Measurements from ENCODE around the gene TSTD1. TPM values are rescaled to one million over a fixed set of nuclear protein-coding genes. Genes with fewer than 3 reads are reported as not detected.

The TSTD1 gene
- total RNA-seq, 1 experiment from 2014 or later: 74.5 TPM

- TF ChIP-seq MLX (CRISPR knock-in tag; IDR thresholded peaks at IDR 0.05) (no peak), FOXP1 (CRISPR knock-in tag; IDR thresholded peaks at IDR 0.05; ENCODE audit: borderline replicate concordance) (no peak), ZNF219 (CRISPR knock-in tag; IDR thresholded peaks at IDR 0.05; ENCODE audit: borderline replicate concordance) (no peak), USF2 (CRISPR knock-in tag; IDR thresholded peaks at IDR 0.05) (no peak), FOXP4 (CRISPR knock-in tag; IDR thresholded peaks at IDR 0.05) (no peak)
- TF ChIP-seq, protein P1, sequence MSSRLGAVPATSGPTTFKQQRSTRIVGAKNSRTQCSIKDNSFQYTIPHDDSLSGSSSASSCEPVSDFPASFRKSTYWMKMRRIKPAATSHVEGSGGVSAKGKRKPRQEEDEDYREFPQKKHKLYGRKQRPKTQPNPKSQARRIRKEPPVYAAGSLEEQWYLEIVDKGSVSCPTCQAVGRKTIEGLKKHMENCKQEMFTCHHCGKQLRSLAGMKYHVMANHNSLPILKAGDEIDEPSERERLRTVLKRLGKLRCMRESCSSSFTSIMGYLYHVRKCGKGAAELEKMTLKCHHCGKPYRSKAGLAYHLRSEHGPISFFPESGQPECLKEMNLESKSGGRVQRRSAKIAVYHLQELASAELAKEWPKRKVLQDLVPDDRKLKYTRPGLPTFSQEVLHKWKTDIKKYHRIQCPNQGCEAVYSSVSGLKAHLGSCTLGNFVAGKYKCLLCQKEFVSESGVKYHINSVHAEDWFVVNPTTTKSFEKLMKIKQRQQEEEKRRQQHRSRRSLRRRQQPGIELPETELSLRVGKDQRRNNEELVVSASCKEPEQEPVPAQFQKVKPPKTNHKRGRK (CRISPR knock-in tag; IDR thresholded peaks at IDR 0.05; ENCODE audit: borderline replicate concordance): no peak
- TF ChIP-seq, protein P2, sequence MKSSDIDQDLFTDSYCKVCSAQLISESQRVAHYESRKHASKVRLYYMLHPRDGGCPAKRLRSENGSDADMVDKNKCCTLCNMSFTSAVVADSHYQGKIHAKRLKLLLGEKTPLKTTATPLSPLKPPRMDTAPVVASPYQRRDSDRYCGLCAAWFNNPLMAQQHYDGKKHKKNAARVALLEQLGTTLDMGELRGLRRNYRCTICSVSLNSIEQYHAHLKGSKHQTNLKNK (CRISPR knock-in tag; IDR thresholded peaks at IDR 0.05): no peak
Measured at GRCh38 chr1:161076410-161076809, 37.6 kb upstream of the TSTD1 start (continued).

DNA sequence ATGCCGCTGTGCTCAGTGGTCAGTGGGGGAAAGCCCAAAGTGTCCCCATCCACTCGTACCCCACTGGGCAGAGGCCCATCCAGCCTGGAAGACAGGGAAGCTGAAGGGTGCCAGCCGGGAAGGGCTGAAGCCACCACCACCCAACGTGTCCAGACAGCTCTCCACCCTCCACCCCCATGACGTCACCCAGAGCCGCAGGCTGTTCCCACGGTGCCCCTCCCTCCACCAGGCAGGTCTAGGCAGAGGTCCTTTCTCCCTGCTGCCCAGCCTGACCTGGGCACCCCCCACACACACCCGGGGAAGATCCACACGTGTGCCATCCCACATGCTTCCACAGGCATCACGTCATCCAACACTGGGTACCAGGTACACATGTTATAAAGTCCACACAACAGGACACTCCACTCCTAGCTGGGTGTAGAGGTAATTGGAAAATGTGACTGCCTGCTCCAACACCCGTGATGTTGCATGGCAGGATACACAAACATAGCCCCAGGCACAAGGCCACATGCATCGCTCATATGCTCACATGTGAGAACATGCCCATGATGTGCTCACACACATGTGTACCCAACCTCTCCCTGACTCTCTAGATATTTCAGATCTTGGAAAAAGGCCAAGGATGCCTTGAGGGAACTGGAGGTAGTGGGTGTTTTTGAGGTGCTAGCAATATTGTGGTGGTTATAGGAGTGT, 36.1 kb upstream of the TSTD1 start:
- DNase-seq (ENCODE audit: low spot score) (no peak), ATAC-seq (no peak)
- H3K9me3 Mint-ChIP-seq: no peaks in the 10 kb centered on the region
- TF ChIP-seq ESRRA (CRISPR knock-in tag; IDR thresholded peaks at IDR 0.05; ENCODE audit: borderline replicate concordance): peak; percentile 42; the same call in 1 of the 2 replicates
- TF ChIP-seq, protein P3, sequence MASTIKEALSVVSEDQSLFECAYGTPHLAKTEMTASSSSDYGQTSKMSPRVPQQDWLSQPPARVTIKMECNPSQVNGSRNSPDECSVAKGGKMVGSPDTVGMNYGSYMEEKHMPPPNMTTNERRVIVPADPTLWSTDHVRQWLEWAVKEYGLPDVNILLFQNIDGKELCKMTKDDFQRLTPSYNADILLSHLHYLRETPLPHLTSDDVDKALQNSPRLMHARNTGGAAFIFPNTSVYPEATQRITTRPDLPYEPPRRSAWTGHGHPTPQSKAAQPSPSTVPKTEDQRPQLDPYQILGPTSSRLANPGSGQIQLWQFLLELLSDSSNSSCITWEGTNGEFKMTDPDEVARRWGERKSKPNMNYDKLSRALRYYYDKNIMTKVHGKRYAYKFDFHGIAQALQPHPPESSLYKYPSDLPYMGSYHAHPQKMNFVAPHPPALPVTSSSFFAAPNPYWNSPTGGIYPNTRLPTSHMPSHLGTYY (CRISPR knock-in tag; IDR thresholded peaks at IDR 0.05): no peak
- 0 out of 2 replicates have a peak, but pooled peaks have one; percentile 12 for TF ChIP-seq GABPB1 (CRISPR knock-in tag; IDR thresholded peaks at IDR 0.05)
- ChIA-PET CTCF (no interaction called here), POLR2A (no interaction called here)
- H3K4me1 Mint-ChIP-seq: peaks cover 7% of the 10 kb centered on the region
- H3K27me3 Mint-ChIP-seq (ENCODE audit: low read depth): no peaks in the 10 kb centered on the region
- H3K36me3 Mint-ChIP-seq: no peaks in the 10 kb centered on the region
- peak overlapping the region; percentile 60; the same call in 1 of the 2 replicates for H3K27ac Mint-ChIP-seq
- no peak overlapping the region for H3K4me3 Mint-ChIP-seq

GRCh38 chr1:161073474-161074121, 34.8 kb upstream of the TSTD1 start:
- H3K4me1 Mint-ChIP-seq: peaks cover 15% of the 10 kb centered on the region
- no peaks in the 10 kb centered on the region for H3K36me3 Mint-ChIP-seq
- no peak overlapping the region; the same call in 1 of the 2 replicates for H3K27ac Mint-ChIP-seq
- ChIA-PET POLR2A (no interaction called here), CTCF (interaction anchor here (0.6 to 0.9 kb wide), 3 partner anchors 16 to 119 kb away, joined by 3 to 5 read pairs (median 3); partner anchors contain the start of genes ITLN2 and NECTIN4)
- no peaks in the 10 kb centered on the region for H3K27me3 Mint-ChIP-seq (ENCODE audit: low read depth)
- no peak overlapping the region for H3K4me3 Mint-ChIP-seq
- no peaks in the 10 kb centered on the region for H3K9me3 Mint-ChIP-seq
- no peak for DNase-seq (ENCODE audit: low spot score)
- ATAC-seq: peak; percentile 47
- no peak for TF ChIP-seq ZNF232 (CRISPR knock-in tag; IDR thresholded peaks at IDR 0.05)
- TF ChIP-seq SP1 (CRISPR knock-in tag; conservative IDR thresholded peaks at IDR 0.05): no peak
- no peak for TF ChIP-seq RELA (CRISPR knock-in tag; IDR thresholded peaks at IDR 0.05; ENCODE audit: borderline replicate concordance)
- no peak for TF ChIP-seq E2F5 (CRISPR knock-in tag; IDR thresholded peaks at IDR 0.05)
- TF ChIP-seq, protein P4, sequence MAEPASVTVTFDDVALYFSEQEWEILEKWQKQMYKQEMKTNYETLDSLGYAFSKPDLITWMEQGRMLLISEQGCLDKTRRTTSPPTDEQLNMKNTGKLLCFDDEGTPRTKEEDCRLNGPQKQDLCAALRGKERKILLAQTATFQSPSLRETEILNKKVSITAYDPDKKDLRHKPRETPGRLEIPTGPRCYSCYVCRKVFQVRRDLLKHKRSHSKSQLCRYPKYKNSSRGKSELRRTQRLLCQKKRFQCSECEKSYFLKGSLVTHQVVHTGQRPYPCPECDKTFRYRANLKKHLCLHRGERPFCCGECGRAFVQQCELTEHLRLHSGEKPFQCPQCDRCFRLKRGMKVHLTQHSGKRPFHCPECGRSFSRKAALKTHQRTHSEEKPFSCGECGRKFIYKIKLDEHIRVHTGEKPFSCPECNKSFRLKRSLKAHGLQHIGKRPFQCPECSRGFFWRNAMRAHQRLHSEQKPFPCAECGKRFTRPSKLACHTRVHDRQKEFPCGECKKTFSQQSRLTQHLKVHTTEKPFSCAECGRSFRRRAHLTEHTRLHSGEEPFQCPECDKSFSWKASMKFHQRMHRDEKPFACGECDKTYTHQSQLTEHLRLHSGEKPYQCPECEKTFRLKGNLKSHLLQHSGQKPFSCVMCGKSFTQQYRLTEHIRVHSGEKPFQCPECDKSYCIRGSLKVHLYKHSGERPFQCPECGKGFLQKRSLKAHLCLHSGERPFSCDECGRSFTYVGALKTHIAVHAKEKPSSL (CRISPR knock-in tag; conservative IDR thresholded peaks at IDR 0.05): no peak

Measured in WTC11 (cell line).